ENCODE results near the gene IPO4. TPM values are rescaled to one million over a fixed set of nuclear protein-coding genes. Genes with fewer than 3 reads are reported as not detected.

Gene IPO4
- total and polyA plus RNA-seq, 2 of the 4 experiments (the other 2 are of a cell fraction) = 37.6 to 39.4 TPM

DNA sequence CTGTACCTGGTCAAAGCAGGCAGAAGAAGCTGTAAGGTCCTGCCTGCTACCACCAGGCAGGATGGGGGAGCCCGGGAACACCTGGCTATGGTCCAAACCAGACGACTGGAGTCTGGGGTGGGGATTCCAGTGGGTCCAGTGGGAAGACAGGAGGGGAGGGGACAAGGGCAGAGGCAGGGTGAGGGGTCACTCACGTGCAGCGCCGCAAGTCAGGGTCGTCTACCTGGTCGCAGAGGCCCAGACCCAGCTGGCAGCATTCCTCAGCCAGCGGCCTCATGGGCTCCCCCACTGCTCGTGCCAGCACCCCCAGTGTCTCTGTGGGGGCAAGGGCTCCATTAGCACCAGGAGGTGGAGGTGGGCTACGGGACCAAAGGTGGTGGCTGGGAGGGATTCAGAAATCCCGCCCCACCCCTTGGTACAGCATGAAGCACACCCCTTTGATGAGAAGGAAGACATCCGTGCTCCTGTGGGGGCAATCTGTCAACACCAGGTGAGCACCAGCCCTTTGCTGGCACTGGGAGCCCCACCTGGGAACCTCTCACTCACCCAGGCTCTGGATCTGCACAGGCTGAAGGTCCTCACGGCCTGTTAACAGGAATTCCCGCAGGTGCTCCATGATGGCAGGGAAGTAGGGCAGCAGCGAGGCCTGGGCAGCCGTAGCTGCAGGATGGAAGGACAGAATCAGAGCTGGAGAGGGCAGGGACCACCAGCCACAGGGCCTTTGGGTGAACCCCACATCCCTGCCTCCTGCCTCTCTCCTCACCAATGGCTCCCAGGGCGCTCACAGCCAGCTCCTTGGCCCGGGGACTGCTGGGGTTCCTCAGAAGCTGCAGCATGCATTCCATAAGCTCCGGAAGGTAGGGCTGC lies 4.3 kb downstream of the IPO4 start:
- dilution Hi-C loops (cut with HindIII; ENCODE audit: low sequenced_read_pairs, unreplicated experiment) (no loop called here), in situ Hi-C loops (cut with MboI; ENCODE audit: low sequenced_read_pairs) (no loop called here), intact Hi-C loops (cut with micrococcal nuclease) (no loop called here)
- Histone ChIP-seq H2BK5ac (ENCODE audit: low read depth, low read length, poor library complexity, severe bottlenecking) (no peak overlapping the region), H3K14ac (replicated peaks; ENCODE audit: low read depth, low read length) (no peak overlapping the region), H2AK9ac (replicated peaks; ENCODE audit: low read depth, low read length, poor library complexity) (no peak overlapping the region), H2AK5ac (ENCODE audit: low read depth, low read length) (no peak overlapping the region), H3K27me3 (ENCODE audit: control insufficient read depth, insufficient read depth, low read length) (no peaks in the 10 kb centered on the region), H3K23ac (ENCODE audit: low read depth, low read length) (no peak overlapping the region), H3K4me1 (ENCODE audit: control insufficient read depth, insufficient read depth, low read length) (peaks cover 6% of the 10 kb centered on the region), H2AFZ (replicated peaks; ENCODE audit: low read length, poor library complexity) (peak overlapping the region; percentile 47), H3K27ac (ENCODE audit: insufficient read depth, low read length) (no peak overlapping the region), H3K4ac (ENCODE audit: low read depth, low read length) (no peak overlapping the region), H3K4me2 (ENCODE audit: low read depth, low read length) (no peak overlapping the region), H4K20me1 (ENCODE audit: insufficient read depth, low read length) (no peaks in the 10 kb centered on the region), H4K91ac (ENCODE audit: insufficient read depth, low read depth, low read length) (no peak overlapping the region), H4K8ac (ENCODE audit: low read depth in 2 of 2, low read length in 2 of 2) (no peak overlapping the region), H3K9me1 (ENCODE audit: insufficient read depth, low read length) (peaks cover 15% of the 10 kb centered on the region), H3K79me1 (ENCODE audit: low read depth in 1 of 2, low read length in 2 of 2) (peaks cover 12 to 40% of the 10 kb centered on the region in 2 experiments), H3K9me3 (ENCODE audit: control insufficient read depth, insufficient read depth, low read length) (no peaks in the 10 kb centered on the region), H2BK20ac (ENCODE audit: low read depth, low read length) (no peak overlapping the region), H3K9ac (ENCODE audit: low read depth, low read length) (no peak overlapping the region), H2BK120ac (ENCODE audit: low read depth, low read length) (no peak overlapping the region), H3K18ac (ENCODE audit: low read depth, low read length) (no peak overlapping the region), H3K4me3 (ENCODE audit: insufficient read depth, low read depth, low read length) (no peak overlapping the region), H3K36me3 (ENCODE audit: control insufficient read depth, insufficient read depth, low read length) (peaks cover 67% of the 10 kb centered on the region), H2BK15ac (ENCODE audit: low read depth, low read length) (no peak overlapping the region), H3K56ac (ENCODE audit: extremely low read depth, insufficient read depth, low read length) (no peak overlapping the region), H4K5ac (ENCODE audit: low read depth, low read length) (no peak overlapping the region)
- no peak for ATAC-seq (ENCODE audit: low read depth)
- POLR2A ChIA-PET (ENCODE audit: unreplicated experiment) = no interaction called here
- 74% methylated on average over 5 of the region's 19 CpGs; no CpG with 5 or more reads in 1 of the 2 experiments for WGBS, 2 experiments (ENCODE audit: extremely low coverage in 2 of 2, insufficient read length in 1 of 2)
- no peak for DNase-seq
- CTCF ChIA-PET = no interaction called here
- TF ChIP-seq CHD1 (IDR thresholded peaks at IDR 0.05; ENCODE audit: low read depth, low read length) (no peak), MXI1 (IDR thresholded peaks at IDR 0.05; ENCODE audit: borderline replicate concordance, low read depth, low read length) (no peak), FOS (IDR thresholded peaks at IDR 0.05; ENCODE audit: low read depth, low read length) (no peak), MAFK (IDR thresholded peaks at IDR 0.05; ENCODE audit: low read depth, low read length) (no peak), POLR2A (IDR thresholded peaks at IDR 0.05; ENCODE audit: low read depth, low read length) (no peak), RCOR1 (IDR thresholded peaks at IDR 0.05; ENCODE audit: insufficient replicate concordance, low read length) (no peak)
- BruUV-seq (replicated peaks) = no TSS peak
